ENCODE results near the gene TEKT5.
A peak's percentile ranks its signal among the peaks of the same experiment; 100 is the strongest.
"Not testable (repeated sequence)": the region's sequence is repeated elsewhere in the genome, so short reads cannot be mapped to it uniquely, and the experiment has no call there.

TEKT5 gene

GRCh38 chr16:10694830-10695229, at the start of gene TEKT5:
Gene TEKT5, minus strand, starts transcription at chr16:10694930. Its CDS starts 57 bp downstream, at chr16:10694873.
- DNase-seq, result no peak

GRCh38 chr16:10743610-10744369, 49.1 kb upstream of the TEKT5 start, which contains the start of gene NUBP1:
Gene NUBP1, plus strand, starts transcription at chr16:10743842. Its CDS starts 22 bp downstream, at chr16:10743864.
- DNase-seq, result peak; percentile 100

GRCh38 chr16:10743227-10743609, 48.5 kb upstream of the TEKT5 start:
- no peak for DNase-seq

- DNase-seq, result no peak
Observed at GRCh38 chr16:10741844-10742243, 47.1 kb upstream of the TEKT5 start.

GRCh38 chr16:10741249-10741648, 46.5 kb upstream of the TEKT5 start:
- DNase-seq, result not testable (repeated sequence)

- DNase-seq, result no peak
Observed at GRCh38 chr16:10740845-10741208, 46.1 kb upstream of the TEKT5 start.

- no peak for DNase-seq
Observed at GRCh38 chr16:10740000-10740844, 45.5 kb upstream of the TEKT5 start.

- peak; percentile 56 to 65 for DNase-seq
Observed at GRCh38 chr16:10738231-10739077, 43.7 kb upstream of the TEKT5 start.

GRCh38 chr16:10737068-10737625, 42.4 kb upstream of the TEKT5 start:
- peak; percentile 59 to 71 for DNase-seq

GRCh38 chr16:10731790-10732189, 37.1 kb upstream of the TEKT5 start:
- no peak for DNase-seq

GRCh38 chr16:10729104-10730048, 34.6 kb upstream of the TEKT5 start:
- no peak for DNase-seq

GRCh38 chr16:10728003-10728887, 33.5 kb upstream of the TEKT5 start:
- DNase-seq, result no peak

- no peak for DNase-seq
Observed at GRCh38 chr16:10708969-10709368, 14.2 kb upstream of the TEKT5 start.

GRCh38 chr16:10699756-10700155, 5.0 kb upstream of the TEKT5 start:
- DNase-seq, result no peak

- no peak for DNase-seq
Observed at GRCh38 chr16:10694306-10694705, 424 bp downstream of the TEKT5 start.

GRCh38 chr16:10693889-10694288, 841 bp downstream of the TEKT5 start:
- DNase-seq, result no peak

GRCh38 chr16:10692470-10692869, 2.3 kb downstream of the TEKT5 start:
- no peak for DNase-seq

GRCh38 chr16:10688726-10689125, 6.0 kb downstream of the TEKT5 start:
- DNase-seq, result no peak

- DNase-seq, result no peak
Observed at GRCh38 chr16:10688291-10688690, 6.4 kb downstream of the TEKT5 start.

- DNase-seq, result no peak
Observed at GRCh38 chr16:10685709-10686108, 9.0 kb downstream of the TEKT5 start.

Data from activated CD4-positive, alpha-beta T cell treated with anti-CD3 and anti-CD28 coated beads, Interleukin-2, amount 50 U/mL, for 48 hours (primary cell).